NCI-H2171 treated with DMSO at 0.1 percent for 48 hours (cell line): ENCODE results near the gene IL5RA.

Experiments
- DNase-seq: peaks from one replicate; lab custom pipeline; 2025; lab: John Stamatoyannopoulos, UW

The IL5RA gene

DNA sequence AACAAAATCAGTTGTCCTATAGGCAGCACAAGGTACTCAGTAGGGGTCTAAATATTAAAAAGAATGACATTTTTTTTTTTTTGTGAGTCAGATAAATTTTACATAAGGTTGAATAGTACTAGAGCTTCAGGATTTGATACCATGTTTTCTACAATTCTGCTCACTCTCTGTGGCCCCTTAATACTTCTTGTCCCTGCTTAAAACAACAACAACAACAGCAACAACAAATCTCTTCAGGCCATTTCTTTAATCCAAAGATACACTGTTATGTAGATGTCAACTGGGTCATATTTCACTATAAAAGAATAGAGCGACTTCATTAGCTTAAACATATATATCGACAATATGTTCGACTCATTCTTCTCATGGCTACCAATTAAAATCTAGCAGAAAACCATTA lies 3.0 kb downstream of the IL5RA start:
- DNase-seq: no peak

- no peak for DNase-seq
These were observed 4.4 kb downstream of the IL5RA start for GRCh38 chr3:3105815-3106214.

DNA sequence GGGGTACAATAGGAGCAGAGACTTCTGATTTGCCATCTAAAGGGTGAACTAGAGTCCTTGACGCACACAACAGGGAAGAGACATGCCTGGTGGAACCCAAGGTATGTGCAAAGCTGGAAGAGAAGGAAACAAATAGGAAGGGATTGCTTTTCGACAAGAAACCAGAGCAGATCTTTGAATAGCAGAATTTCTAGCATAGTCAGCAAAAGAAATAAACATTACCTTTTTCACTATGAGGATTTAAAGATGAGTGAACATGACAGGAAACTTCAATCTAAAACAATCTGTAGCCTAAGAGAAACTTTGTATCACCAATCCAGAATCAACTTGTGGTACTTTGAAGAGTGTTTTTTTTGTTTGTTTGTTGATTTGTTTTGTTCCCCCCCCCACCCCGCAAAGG lies 4.9 kb downstream of the IL5RA start:
- DNase-seq: no peak

DNA sequence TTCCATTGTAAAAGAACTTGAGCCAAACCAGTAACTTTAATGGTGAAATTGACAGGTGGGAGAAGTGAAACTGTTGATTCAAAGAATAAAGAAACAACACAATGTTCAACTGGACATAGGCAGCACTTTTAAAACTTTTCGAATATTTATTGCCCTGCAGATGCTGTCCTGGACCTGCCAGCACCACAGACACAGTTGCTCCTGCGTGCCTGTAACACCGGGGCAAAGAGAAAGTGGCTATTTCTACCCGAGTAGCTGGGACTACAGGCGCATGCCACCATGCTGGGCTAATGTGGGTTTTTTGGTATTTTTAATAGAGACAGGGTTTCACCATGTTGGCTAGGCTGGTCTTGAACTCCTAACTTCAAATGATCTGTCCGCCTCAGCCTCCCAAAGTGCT lies 7.4 kb downstream of the IL5RA start:
- DNase-seq: no peak

DNA sequence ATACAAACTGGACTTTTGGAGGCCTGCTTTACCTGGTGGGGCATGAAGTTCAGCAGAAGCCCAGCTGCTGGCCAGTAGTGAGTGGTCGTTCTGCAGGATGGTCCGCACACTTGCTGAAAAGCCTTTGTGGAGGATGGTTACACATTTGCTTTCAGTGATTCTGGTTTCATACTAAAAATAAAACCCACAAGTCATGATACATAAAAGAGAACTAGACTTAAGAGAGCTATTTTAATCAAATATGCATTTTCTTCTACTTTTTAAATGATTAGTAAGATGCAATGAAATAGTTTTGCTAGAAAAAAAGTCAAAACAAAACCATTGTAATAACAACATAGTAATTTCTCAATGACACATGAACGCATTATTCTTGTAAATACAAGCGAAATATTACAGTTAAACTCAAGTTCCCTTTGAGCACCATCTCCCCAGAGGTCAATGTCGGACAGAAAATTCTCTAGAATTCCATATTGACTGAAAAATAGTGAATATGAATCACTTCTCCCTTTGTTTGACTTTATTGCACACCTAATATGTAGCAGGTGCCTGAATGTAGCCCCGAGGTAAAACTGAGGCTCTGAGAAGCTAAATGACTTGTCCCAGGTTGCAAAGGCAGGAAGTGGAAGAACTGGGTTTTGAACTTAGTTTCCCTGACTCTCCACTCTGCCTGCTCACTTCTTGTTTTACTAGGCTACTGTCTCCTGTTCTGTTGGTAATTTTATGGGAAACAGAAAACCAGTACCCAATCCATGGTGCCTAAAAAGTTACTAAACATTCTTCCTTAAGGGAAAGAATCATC lies 8.3 kb downstream of the IL5RA start:
- DNase-seq: no peak

- DNase-seq: no peak
These were observed 12.2 kb downstream of the IL5RA start for GRCh38 chr3:3097958-3098357.

DNA sequence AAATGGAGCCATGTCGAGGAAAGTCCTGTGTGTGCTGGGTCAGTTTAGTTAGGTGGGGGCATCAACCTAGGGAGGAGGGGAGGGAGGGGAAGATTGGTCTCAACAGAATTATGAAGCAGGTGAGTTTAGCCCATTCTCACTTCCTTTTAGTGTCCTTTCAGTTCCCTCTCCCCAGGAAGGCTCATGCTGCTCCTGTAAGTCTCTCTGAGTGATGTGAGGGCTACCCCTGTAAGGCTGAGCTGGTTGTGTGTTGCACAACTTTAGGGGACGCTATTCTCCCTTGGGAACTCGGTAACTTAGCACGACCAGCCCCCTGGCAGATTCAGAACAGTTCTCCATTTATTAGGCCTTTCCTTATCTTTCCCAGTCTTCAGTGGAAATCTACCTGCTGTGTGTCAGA lies 21.2 kb downstream of the IL5RA start:
- no peak for DNase-seq

DNA sequence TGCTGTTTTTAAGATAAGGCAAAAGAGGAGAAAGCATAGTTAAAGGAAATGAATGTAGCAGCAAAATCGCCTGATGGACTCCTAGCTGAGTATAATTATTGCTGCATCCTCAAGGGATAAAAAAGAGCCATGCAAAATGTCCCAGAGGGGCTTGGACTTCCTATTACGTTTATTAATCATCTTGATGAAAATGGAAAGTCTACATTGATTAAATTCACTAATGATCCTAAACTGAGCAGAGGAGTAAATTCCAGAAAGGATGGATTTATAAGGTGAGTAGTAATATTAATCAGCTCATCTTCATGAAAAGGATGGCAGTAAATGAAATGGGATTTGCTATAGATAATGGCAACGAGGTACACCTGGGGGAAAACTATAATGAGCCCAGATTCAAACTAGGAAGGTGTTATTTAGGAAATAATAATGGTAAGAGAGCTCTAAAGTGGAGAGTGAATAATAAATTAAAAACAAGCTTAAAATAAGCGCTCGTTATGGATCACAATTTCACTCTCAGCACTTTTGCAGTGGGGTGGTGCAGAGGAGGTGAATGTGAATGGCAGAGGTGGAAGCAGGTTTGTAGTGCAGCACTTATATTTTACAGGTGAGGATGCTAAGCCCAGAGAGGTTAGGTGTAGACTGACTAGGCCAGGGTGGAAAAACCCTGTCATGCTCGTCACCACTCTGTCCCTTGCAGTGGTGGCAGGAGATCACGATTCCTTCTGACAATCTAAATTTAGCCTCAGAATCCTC lies 22.3 kb downstream of the IL5RA start:
- DNase-seq: no peak

DNA sequence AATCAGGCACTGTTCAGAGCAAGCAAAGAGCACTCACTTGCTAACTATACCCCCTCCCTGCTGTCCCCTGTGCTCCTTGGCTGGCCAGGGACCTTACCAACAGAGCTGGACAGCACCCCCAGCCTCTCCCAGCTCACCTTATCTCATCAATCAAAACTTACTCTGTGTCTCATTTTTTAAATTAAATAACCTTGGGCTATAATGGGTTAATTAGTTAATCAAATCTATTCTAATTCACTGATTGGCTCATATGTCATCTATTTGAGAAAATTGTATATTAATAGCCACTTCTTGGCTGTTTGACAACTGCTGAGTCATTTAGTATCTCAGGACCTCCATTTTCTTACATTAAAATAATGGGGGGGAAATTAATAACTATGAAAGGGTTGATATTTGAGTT lies 22.9 kb downstream of the IL5RA start:
- no peak for DNase-seq

DNA sequence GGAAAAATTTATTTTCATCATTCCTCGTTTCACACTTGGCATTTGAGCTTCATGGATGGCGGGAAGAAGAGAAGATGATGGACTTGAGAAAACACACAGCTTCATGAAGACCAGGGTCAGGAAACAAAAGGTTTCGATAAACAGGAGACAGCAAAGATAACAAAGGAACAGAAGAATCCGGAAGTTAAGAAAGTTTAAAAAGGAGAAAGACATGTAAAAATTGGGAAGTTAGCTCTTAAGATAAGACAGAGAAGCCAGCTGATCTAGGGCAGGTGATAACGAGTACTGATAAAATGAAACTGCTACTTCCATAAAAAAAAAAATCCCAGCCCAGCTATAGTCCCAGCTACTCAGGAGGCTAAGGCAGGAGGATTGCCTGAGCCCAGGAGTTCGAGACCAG lies 23.9 kb downstream of the IL5RA start:
- no peak for DNase-seq

DNA sequence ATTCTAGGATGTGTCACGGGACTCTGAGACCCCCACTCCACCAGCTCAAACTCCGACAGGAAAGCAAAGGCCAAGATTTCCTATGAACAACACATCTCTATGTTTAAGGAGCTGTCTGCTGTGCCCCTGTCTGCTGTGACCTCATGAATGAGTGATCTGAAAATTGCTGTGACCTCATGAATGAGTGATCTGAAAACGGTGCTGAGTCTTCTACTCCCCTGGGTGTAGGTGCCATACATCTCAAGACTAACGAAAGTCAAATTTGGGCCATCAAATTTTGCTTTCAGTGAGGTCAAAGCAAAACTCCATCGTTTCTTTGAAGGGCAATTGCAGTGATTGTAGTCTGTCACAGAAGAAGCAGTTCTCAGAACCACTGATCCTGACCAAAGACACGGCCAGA lies 24.4 kb downstream of the IL5RA start:
- no peak for DNase-seq

DNA sequence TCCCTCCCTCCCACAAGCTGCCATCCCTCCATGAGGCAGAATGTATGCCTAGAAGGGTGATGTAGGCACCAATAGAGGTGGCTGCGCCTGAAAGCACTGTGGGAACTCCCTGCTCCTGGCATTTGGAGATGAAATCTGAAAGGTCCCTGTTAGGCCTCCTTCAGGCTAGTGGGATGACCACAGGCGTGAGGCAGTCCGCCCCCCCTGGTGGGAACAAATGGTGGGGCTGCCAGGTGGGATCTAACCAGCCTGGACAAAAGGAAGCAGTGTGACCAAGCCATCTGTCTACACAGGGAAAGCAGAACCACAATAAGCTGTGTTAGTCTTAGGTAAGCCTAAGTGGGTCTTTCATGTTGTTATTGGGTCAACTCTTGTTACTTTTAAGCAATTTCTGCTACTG lies 25.3 kb downstream of the IL5RA start:
- no peak for DNase-seq

DNA sequence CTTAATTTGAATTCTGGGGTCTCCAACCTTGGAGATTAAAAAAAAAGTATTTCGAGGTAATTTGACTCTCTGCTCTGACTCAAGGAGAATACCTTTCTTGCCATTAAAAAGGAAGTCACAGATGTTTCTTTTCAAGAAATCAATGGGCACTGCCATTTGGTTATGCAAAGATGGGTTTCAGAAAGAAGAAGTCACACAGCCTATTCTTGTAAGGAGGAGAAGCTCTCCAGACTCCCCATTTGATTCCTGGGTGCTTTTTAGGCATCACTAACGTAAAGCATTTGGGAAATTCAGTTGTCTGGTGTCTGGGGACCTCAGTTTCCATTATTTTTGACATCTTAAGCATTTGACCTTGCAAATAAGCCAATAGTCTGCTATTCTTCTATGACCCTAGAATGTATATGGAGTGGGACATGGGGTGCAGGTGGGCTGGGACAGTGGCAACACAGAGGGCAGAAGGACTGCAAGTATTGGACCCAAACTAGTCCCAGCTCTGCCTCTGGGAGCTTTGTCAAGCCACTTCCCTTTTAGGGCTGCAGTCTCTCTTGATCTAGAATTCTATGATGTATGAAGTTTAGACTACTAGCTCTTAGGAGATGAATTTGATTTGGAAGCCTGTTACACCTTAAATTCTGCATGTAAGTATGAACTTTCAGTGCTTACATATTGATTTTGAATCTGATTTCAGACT lies 27.8 kb downstream of the IL5RA start:
- no peak for DNase-seq

DNA sequence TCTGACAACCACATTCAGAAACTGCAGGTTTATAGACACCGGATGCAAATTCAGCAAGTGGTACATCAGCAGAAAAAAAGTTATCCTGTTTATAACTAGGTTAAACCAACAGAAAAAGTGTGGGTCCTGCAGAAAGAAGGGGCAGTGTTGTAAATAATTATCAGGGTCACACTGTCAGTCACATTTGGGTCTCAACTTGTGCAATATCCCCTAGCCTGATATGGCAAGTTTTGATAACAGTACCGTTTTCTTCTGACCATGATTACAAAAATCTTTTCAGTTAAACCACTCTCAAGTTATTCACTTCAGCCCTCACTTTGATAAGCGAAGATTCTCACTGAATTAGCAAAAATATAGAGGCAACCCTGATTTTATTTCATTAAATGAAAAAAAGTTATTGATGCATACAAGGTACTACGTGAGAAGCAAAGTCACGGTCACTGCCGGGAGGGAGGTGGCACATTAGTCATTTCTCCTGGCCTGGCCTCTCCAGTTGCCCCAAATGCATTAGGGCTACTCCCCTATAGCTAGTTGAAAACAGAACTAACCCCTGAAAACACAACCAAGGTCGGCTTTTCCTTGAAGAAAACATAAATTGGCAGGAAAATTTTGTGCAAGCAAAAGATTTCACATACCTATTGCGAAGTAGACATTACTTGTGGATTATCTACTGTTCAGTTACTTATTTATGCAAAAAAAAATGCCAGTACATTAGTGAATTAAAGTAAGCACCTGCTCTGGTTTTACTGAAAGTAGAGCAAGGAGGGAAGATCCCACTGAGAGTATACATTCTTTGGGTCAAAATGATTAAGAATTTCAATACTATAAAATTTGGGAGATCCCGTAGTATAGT lies 28.6 kb downstream of the IL5RA start:
- no peak for DNase-seq

- no peak for DNase-seq
These were observed 29.9 kb downstream of the IL5RA start for GRCh38 chr3:3080309-3080708.

GRCh38 chr3:3074551-3075257 lies 35.5 kb downstream of the IL5RA start:
- no peak for DNase-seq

GRCh38 chr3:3071136-3071535 lies 39.0 kb downstream of the IL5RA start:
- DNase-seq: no peak

DNA sequence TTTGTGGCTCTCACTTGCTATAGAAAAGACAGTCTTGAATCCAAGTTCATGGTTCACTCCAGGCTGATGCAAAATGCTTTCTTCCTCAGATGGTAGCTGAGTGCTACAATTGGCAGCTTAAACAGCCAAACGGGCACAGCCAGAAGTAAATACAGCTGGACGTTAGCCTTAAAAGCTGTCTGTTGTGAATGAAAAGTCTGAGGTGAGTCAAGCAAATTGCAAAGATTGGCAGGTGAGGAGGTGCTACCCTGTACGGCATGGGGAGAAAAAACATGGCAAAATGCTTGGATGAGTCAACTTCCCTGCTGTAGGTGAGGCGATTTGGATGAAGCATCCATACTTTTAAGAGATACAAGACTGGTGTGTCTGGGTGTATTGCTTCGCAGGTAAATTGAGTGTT lies 40.5 kb downstream of the IL5RA start:
- no peak for DNase-seq

GRCh38 chr3:3068358-3068881 lies 41.8 kb downstream of the IL5RA start:
- DNase-seq: no peak

GRCh38 chr3:3066910-3067309 lies 43.3 kb downstream of the IL5RA start:
- DNase-seq: no peak

- DNase-seq: no peak
These were observed 43.8 kb downstream of the IL5RA start for GRCh38 chr3:3066378-3066777.
